Measurements from ENCODE around the gene SLC34A2. TPM values are rescaled to one million over a fixed set of nuclear protein-coding genes. Genes with fewer than 3 reads are reported as not detected.

The SLC34A2 gene
- total and polyA plus RNA-seq, 10 of the 15 experiments (the other 5 are each of a cell fraction or from before 2014, with no cell fraction given): 0.08 to 0.59 TPM; not detected in 8

- 0% methylated on average over 1 of the region's 1 CpG for WGBS (ENCODE audit: insufficient coverage, insufficient replicate concordance, low lambda C conversion rate, missing lambda C conversion rate)
- H3K27me3 ChIP-seq (replicated peaks in 1 of 2; ENCODE audit: control insufficient read depth in 2 of 2, insufficient read depth in 2 of 2, low read length in 1 of 2): no peaks in the 10 kb centered on the region; a peak in 1 of 4 replicates
- no peaks in the 10 kb centered on the region for H3K36me3 ChIP-seq (ENCODE audit: control insufficient read depth in 2 of 2, insufficient read depth in 2 of 2, low read length in 1 of 2)
- RAD21 ChIA-PET (ENCODE audit: unreplicated experiment): interaction anchor here (0.6 kb wide), 1 partner anchor 47 kb away, joined by 4 read pairs; no protein-coding TSS in a partner anchor
- DNase-seq (ENCODE audit: low read depth, low spot score): no peak
- no peak overlapping the region for H2AFZ ChIP-seq (ENCODE audit: control insufficient read depth, low read depth, low read length)
- no peaks in the 10 kb centered on the region for H4K20me1 ChIP-seq (ENCODE audit: control insufficient read depth, insufficient read depth)
- BruUV-seq (replicated peaks): no TSS peak
- H3K79me2 ChIP-seq (ENCODE audit: control insufficient read depth, insufficient read depth, low read length): no peaks in the 10 kb centered on the region
- no peak overlapping the region for H3K27ac ChIP-seq (ENCODE audit: control insufficient read depth, insufficient read depth)
- POLR2A ChIA-PET: no interaction called here
- intact Hi-C loops (cut with micrococcal nuclease; ENCODE audit: unreplicated experiment): loop anchor here (10.0 kb wide), 1 partner anchor 180 kb away; no protein-coding TSS in a partner anchor
- no peak overlapping the region for H3K9ac ChIP-seq (ENCODE audit: control insufficient read depth, insufficient read depth, low read length)
- no peak for ATAC-seq
- FAIRE-seq: no peak
- H3K4me2 ChIP-seq (ENCODE audit: control insufficient read depth, insufficient read depth): no peak overlapping the region
- H3K4me3 ChIP-seq: no peak overlapping the region
- TF ChIP-seq POLR2AphosphoS5 (IDR thresholded peaks at IDR 0.05; ENCODE audit: low read length) (no peak), ATF3 (IDR thresholded peaks at IDR 0.05; ENCODE audit: borderline replicate concordance, extremely low read depth, low read depth, low read length) (no peak), E4F1 (IDR thresholded peaks at IDR 0.05; ENCODE audit: borderline replicate concordance, partially characterized antibody) (no peak), IKZF2 (IDR thresholded peaks at IDR 0.05) (no peak), KDM1A (IDR thresholded peaks at IDR 0.05; ENCODE audit: borderline replicate concordance) (no peak), MEF2B (IDR thresholded peaks at IDR 0.05; ENCODE audit: partially characterized antibody, poor library complexity, severe bottlenecking) (no peak), TCF12 (IDR thresholded peaks at IDR 0.05; ENCODE audit: low read depth, low read length) (no peak), RCOR1 (conservative IDR thresholded peaks at IDR 0.05; ENCODE audit: low read depth, low read length) (no peak), RUNX3 (IDR thresholded peaks at IDR 0.05; ENCODE audit: low read length) (no peak), PBX3 (IDR thresholded peaks at IDR 0.05; ENCODE audit: insufficient replicate concordance, low read depth, low read length) (no peak), CREB1 (IDR thresholded peaks at IDR 0.05; ENCODE audit: low read depth) (no peak), BMI1 (IDR thresholded peaks at IDR 0.05; ENCODE audit: borderline replicate concordance) (no peak), LARP7 (IDR thresholded peaks at IDR 0.05) (no peak)
- no peaks in the 10 kb centered on the region for H3K9me3 ChIP-seq (replicated peaks; ENCODE audit: control insufficient read depth, insufficient read depth, low read length)
- CTCF ChIA-PET: no interaction called here
- in situ Hi-C loops (cut with MboI): no loop called here
- no peaks in the 10 kb centered on the region for H3K4me1 ChIP-seq (ENCODE audit: control insufficient read depth, insufficient read depth, low read length)
- SMC1A ChIA-PET (ENCODE audit: uncharacterized antibody, unreplicated experiment): interaction anchor here (0.9 kb wide), 1 partner anchor 180 kb away, joined by 3 read pairs; no protein-coding TSS in a partner anchor
These were observed 31.0 kb upstream of the SLC34A2 start for GRCh38 chr4:25624616-25625015.
